SH-SY5Y (cell line): Measurements from ENCODE around the gene TEX52.
A peak's percentile ranks its signal among the peaks of the same experiment; 100 is the strongest.

Experiments used
- GATA2 ChIP-seq: IDR thresholded peaks from 2 replicates; pipeline ENCODE4 v1.6.1; 2011; ENCODE audit warnings: mild to moderate bottlenecking, low read depth, low read length
- GATA3 ChIP-seq: IDR thresholded peaks from 2 replicates; pipeline ENCODE4 v1.6.1; 2011; ENCODE audit warnings: low read depth, mild to moderate bottlenecking, low read length, moderate library complexity

TEX52 gene

DNA sequence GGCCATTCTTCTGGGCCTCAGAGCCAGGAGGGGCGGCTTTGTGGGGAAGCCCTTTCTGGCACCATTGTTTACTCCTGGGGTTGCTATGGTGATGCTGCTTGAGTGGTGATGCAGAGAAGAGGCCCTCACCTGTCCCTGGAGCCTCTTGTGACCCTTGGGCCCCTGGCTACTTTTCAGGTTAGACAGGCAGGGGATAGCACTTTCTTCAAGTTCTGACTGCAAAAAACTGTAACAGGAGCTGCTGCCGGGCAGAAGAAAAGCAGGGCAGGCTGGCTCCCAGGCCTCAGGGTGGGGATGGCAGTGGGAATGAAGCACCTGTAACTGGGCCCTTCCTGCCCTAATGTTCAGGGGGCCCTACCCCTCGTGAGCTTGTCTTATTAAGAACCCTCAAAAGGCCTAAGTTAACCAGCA, at the start of gene TEX52:
Gene TEX52, minus strand, starts transcription at position 19 of the 411 bp plus-strand sequence. Its CDS starts 13 bp downstream, at position 6.
- TF ChIP-seq GATA3 (no peak), GATA2 (no peak)

DNA sequence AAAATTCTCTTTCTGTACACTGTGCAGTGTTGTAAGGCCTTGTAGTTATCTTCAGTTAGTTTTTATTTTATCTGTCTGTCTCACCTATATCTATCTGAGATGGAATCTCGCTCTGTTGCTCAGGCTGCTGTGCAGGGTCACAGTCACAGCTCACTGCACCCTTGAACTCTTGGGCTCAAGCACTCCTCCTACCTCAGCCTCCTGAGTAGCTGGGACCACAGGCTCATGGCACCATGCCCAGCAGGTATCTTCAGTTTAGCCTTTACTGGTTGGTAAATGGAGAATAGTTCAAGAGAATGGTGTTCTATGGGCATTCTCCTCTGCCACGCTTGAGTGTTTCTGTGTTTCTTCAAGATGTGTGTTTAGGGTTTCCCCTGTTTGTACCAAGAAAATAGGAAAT, 47.4 kb upstream of the TEX52 start:
- TF ChIP-seq GATA3 = no peak
- TF ChIP-seq GATA2 = no peak

DNA sequence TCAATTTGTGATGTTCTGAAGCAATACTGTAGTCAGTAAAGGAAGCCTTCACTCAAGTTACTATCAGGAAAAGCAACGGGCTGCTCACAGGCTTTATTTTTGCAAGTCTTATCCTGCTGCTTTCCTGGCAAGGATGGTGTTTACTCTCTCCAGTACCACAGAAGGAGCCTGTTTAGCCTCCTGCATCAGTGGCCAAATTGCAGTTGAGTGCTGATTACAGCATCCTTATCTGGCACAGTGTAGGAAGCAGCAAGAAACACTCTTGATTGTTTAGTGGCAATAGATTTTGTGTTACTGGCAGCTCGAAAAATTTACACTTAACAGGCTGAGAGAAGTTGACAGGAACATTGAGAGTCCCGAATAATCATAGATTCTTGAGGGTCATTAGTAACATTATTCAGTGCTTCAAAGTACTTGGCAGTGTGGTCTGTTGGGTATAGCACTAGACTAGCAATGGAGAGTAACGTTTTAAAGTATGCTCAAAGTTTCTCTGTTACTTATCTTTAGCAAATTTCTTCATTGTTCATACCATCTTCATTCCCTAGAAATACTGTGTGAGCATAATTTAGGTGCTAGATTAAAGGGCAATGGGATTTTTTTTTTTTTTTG, 45.5 kb upstream of the TEX52 start:
- no peak for TF ChIP-seq GATA3
- TF ChIP-seq GATA2 = peak; percentile 53; the same call in 1 of the 2 replicates

DNA sequence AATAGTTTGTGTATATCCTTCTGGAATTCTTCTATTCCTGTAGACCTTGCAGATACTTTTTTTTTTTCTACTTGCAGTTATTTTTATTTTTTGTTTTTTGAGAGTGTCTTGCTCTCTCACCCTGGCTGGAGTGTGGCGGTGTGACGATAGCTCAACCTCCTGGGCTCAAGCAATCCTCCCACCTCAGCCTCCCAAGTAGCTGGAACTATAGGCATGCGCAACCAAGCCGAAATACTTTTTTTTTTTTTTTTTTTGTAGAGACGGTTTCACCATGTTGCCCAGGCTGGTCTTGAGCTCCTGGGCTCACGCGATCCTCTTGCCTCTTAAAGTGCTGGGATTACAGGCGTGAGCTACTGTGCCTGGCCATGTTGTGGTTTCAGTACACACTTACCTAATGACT, 43.8 kb upstream of the TEX52 start:
- TF ChIP-seq GATA2 (no peak), GATA3 (no peak)

DNA sequence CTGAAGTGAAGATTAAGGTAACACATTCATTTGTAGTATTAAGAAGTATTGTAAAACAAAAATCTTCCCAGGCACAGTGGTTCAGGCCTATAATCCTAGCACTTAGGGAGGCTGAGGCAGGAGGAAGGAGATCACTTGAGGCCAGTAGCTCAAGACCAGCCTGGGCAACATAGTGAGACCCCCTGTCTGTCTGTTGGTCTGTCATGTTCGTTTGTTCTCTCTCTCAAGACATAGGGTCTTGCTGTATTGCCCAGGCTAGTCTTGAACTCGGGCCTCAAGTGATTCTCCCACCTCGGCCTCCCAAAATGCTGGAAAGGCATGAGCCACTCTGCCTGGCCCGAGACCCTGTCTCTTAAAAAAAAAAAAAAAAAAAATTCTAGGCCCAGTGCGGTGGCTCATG, 40.6 kb upstream of the TEX52 start:
- TF ChIP-seq GATA2 = no peak

DNA sequence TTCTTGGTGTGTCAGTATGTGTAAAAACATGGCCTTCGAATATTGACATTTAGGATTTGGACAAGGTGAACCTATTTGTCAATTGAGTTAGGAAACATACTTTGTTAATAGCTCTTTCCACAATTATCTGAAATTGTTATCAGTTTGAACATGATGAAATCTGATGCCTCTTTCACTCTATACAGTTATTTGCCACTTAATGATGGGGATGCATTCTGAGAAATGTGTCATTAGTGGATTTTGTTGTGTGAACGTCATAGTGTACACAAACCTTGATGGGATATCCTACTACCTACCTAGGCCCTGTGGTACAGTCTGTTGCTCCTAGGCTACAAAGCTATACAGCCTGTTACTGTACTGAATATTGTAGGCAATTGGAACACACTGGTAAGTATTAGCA, 38.7 kb upstream of the TEX52 start:
- TF ChIP-seq GATA3 (no peak), GATA2 (no peak)

DNA sequence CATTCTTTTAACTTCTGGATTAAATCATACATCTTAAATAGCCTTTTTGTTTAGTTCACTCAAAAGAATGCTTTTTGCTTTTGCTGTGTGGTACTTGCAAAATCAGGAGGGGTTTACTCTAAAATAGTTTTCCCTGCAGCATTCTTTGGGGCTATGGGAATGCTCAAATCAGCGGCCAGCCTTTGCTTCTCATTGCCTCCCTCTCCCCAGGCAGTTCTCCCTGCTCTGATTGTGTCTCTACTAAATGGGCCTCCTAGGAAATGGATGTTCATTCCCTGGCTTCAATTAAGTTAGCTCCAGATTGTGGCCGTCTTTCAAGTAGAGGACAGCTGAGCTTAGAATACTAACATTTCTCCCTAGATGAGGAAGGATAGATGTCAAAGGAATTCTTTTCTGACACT, 38.2 kb upstream of the TEX52 start:
- no peak for TF ChIP-seq GATA2
- no peak for TF ChIP-seq GATA3

DNA sequence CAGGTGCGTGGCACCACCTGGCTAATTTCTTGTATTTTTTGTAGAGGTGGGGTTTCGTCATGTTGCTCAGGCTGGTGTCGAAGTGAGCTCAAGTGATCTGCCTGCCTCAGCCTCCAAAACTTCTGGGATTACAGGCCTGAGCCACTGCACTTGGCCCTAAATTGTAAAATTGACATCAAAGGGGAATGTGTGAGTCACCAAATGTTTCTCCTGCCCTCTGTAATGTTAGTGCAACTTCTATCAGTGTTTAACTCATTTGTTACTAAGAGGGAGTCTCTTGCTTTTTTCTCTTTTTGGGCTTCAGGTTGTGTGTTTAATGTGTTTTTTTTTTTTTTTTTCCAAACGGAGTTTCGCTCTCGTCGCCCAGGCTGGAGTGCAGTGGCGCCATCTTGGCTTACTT, 36.2 kb upstream of the TEX52 start:
- TF ChIP-seq GATA2 (no peak), GATA3 (no peak)

DNA sequence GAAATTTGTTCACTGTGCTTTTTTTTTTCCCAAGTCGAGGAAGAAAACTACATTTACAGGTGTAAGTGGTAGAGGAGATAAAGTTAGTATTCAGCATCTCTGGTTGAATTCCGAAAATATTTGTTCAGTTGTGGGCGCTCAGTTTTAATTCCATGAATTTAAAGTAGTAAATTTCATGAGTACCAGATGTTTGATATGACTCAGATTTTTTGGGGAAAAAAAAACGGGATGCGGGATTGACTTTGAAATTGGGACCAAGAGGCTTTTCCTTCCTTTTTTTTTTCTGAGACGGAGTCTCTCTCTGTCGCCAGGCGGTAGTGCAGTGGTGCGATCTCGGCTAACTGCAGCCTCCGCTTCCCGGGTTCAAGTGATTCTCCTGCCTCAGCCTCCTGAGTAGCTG, 35.4 kb upstream of the TEX52 start:
- no peak for TF ChIP-seq GATA3
- TF ChIP-seq GATA2 = no peak

DNA sequence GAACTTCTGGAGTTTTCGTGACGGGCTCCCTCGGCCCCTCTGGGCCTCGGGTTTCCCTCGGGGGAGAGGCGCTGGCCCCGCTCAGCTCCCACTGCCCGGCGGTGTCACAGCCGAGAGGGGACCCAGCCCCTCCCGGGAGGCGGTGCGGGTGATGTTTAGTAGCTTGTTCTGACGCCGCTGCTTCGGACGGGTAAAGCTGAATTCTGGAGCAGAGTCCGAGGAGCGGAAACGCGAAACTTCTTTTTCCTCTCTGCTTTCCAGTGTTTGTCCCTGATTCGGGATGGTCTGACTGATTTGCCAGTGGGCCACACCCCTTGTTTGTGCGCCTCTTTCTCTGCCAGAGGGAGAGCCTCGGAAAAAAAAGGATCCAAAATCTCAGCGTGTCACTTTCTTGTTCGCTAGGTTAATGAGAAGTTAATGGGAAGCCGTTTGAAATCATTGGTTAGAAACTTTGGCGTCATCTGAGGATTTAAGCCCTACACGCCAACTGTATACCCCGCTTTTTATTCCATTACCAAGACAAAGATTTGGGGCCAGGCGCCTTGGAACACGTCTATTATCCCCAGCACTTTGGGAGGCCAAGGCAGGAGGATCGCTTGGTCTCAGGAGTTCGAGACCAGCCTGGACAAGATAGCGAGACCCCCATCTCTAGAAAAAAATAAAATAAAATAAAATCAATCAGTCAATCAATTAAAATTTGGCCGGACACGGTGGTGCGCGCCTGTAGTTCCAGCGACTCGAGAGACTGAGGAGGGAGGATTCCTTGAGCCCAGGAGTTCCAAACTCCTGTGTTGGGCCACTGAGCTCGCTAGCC, 34.6 kb upstream of the TEX52 start:
- TF ChIP-seq GATA2 (no peak), GATA3 (no peak)

DNA sequence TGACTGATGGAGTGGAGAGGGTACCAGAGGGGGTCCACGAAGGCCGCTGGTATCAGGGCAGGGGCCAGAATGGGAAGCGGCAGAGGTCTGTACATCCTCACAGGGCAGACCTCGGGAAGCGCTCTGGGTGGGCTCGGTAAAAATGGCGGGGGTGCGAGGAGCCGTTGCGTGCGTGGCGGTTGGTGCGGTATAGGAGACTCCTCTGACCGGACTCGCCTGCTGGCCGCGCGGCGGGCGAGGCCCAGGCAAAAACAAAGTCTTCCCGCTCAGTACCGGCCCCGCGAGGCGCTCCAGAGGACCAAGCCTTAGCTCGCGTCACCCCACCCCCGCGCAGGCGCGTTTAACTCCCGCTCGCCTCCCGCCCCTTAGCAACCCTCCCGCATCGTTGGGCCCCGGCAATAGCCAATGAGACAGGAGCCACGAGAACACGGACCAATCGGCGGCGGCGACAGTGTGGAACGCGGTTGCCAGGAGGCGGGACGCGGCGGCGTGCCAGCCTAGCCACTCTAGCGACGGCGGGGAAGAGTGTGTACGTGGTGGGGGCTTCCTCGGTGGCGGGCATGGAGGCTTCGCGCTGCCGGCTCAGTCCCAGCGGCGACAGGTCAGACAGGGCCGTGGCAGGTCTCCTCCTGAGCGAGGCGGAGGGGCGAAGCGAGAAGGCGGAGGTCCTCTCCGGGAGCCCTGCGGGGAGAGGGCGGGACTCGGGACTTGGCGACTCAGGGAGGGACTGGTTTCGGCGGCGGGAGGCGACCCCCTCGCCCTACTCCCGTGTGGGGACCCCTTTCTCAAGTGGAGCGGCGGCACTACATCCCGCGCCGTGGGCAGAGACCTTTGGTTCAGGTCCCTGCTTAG, 33.8 kb upstream of the TEX52 start, which contains the start of gene TULP3:
Gene TULP3, plus strand, starts transcription at position 504 of the 852 bp plus-strand sequence. Its CDS starts 57 bp downstream, at position 561.
- no peak for TF ChIP-seq GATA2

DNA sequence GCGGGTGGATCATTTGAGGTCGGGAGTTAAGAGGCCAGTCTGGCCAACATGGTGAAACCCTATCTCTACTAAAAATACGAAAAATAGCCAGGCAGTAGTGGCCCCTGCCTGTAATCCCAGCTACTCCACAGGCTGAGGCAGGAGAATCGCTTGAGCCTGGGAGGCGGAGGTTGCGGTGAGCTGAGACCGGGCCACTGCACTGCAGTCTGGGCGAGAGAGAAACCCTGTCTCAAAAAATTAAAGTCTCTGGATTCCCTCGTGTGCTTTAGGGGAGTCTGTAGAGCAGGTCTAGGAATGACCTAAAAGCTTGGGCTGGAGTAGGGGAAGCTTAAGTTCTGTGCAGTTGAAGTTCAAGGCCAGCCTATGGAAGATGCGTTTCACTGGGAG, 33.2 kb upstream of the TEX52 start:
- TF ChIP-seq GATA2 (no peak), GATA3 (no peak)

DNA sequence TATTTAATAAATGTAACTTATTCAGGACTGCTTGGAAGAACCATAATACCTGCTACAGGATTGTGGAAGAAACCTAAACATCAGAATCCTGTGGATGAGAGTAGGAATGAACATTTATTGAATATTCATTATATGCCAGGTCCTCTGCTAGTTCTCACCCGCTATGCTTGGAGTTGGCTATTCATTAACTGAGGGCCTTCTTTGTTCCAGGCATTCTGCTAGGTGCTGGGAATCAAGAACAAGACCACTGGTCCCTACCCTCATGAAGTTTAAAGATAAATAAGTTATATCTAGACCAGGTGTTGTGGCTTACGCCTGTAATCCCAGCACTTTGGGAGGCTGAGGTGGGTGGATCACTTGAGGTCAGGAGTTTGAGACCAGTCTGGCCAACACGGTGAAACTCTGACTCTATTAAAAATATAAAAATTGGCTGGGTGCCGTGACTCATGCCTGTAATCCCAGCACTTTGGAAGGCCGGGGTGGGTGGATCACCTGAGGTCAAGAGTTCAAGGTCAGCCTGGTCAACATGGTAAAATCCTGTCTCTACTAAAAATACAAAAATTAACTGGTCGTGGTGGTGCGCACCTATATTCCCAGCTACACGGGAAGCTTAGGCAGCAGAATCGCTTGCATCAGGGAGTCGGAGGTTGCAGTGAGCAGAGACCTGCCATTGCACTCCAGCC, 30.1 kb upstream of the TEX52 start:
- TF ChIP-seq GATA3 (no peak), GATA2 (no peak)

DNA sequence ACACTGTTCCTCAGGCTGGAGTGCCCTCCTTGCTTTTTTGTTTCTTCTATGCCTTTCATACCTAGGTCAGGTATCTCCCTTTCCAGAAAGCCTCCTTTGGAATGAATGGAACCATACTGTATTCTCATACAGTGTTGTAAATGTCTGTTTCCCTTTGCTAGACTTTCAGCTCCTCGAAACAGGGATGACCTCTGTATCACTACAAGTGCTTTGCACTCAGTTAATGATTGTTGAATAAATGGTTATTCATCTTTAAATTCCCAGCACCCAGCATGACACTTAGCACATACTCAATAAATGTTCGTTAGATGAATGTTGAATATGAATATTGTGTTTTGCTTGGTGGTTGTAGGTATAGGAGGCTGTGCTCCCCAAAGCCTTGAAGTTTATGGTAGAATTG, 28.0 kb upstream of the TEX52 start:
- TF ChIP-seq GATA3 = no peak
- no peak for TF ChIP-seq GATA2

DNA sequence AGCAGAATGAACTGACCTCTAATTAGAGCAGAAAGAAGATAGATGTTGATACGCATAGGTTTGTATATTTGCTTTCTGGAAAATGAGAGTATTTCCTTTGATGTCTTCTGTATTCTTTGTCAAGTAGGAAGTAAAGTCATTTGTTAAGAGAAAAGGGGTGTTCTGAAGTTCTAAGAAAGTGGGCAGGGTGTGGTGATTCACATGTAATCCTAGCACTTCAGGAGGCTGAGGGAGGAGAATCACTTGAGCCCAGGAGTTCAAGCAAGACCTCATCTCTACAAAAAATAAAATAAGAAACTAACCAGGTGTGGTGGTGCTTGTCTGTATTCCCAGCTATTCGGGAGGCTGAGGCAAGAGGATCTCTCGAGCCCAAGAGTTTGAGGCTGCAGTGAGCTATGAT, 23.0 kb upstream of the TEX52 start:
- TF ChIP-seq GATA3 (no peak), GATA2 (no peak)
